GM18951 (cell line): ENCODE measurements around the gene TESMIN.

Source experiments
- POLR2A ChIP-seq: IDR thresholded peaks from 4 replicates; pipeline ENCODE4 v1.6.1; 2011; ENCODE audit warnings: mild to moderate bottlenecking; ENCODE audit not compliant: insufficient read length, insufficient read depth; ENCODE audit errors: extremely low read depth
- in situ Hi-C: fragments of 300-500 bp; cut with MboI; formaldehyde crosslinking; loops from one replicate; pipeline ENCODE4 v1.12.0; 2022; ENCODE audit warnings: low sequenced_read_pairs, mixed read lengths, inconsistent platforms; ENCODE audit not compliant: unreplicated experiment

The TESMIN gene

DNA sequence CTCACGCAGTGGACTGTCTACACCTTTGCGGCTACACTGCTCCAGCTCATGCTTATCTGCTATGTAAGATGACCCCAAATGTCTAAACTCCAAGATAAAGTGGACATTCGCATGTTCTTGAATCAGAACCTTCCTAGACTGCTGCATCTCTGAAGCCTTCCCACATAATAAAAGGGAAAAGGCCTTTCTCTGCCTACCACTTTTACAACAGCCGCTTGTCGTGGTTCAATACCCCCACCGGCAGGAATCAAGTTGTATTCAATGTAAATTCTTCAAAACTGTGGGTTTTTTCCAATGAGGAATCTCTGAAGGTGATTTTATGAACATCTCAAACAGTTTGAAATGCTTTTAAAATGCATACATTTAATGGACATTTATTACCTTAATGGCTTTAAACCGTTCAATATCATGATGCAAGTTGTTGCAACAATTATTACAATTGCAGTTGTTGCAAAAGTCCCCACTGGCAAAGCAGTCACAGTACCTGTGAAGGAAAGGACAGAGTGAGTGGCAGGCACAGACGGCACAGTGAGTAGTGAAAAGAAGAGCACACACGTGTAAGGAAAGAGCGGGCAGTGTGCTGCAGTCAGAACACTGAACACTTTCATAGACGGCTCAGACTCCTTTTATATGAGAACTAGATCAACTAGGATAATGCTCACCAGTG is 35.7 kb downstream of the TESMIN start:
- in situ Hi-C loops = no loop called here
- TF ChIP-seq POLR2A = no peak

DNA sequence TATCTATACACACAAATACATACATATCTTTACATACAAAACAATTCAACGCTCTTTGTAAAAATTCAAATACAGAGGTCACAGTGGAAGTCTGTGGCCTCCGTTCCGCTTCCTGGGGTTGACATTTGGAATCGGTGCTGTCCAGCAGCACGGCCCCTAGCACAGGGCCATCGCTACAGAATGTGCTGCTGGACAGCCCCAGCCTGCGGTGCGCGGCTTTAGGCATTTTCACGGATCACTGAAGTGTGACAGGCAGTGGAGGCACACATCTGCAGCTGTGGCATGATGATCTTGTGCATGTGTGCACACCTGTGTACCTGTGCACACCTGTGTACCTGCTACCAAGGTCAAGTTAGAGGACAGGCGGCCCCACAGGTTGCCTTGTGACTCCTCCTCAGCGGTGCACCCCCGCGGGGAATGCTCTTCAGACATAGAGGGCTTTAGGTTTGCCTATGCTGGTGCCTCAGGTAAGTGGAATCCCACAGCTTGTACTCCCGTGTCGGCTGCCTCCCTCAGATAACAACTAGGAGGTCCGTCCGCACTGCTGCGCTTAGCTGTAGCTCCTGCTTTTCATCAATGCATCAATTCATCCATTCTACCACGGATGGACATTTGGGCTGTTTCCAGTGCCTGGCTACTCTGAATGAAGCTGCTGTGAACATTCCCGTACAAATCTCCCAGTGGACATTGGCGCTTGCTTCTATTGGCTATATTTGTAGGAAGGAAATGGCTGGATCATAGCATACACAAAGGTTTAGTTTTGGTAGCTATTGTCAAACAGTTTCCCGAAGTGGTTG is 37.1 kb downstream of the TESMIN start:
- TF ChIP-seq POLR2A = no peak
- in situ Hi-C loops = no loop called here

DNA sequence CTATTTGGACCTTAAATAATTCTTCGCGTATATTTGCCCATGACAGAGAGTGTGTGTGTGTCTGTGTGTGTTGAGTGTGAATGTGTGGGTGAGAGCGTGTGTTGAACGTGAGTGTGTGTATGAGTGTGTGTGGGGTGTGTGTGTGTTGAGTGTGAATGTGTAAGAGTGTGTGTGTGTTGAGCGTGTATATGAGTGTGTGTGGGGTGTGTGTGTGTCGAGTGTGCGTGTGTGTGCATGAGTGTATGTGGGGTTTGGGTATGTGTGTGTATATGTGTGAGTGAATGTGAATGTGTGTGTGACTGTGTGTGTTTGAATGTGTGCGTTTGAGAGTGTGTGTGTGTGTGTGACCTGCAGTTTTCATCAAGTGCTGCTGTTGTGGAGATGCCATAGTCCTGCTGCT is 40.2 kb downstream of the TESMIN start:
- in situ Hi-C loops = no loop called here
- no peak for TF ChIP-seq POLR2A

DNA sequence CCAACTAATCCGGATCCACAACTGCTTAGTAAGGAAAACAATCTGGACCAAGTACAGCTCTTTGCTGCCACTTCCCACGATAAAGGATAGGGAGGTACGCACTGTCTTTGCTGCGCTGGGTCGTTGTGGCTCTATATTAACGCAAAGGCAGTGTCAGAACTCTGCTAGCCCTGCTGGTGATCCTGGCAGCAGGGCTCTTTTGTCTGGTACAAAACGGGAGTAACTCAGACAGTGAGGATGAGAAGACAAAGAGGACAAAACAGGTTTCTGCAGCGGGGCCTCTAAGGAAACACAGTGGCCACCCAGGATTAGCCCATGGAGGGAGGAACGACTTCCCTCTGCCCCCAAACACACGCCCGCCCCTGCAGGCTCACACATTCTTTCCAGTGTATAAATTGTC is 40.9 kb downstream of the TESMIN start:
- TF ChIP-seq POLR2A = no peak
- in situ Hi-C loops = no loop called here

DNA sequence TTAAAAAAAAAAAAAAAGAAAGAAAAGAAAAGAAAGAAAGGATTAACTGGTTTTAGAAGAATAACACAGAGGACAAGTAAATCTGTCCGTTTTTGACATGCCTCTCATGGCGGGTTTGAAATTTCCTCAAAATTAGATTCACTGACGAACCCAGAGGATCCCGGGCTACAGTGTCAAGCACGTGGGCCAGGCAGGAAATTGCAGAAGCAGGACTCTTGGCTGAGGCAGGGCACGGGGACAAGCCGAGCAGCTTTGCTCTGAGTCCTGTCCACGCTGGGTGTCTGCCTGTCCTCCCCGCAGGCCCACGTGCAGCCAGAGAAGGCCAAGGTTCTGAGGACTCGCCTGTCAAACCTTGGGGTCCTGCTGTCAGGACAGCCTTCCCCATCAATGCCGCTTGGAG is 42.3 kb downstream of the TESMIN start:
- in situ Hi-C loops = no loop called here
- no peak for TF ChIP-seq POLR2A

DNA sequence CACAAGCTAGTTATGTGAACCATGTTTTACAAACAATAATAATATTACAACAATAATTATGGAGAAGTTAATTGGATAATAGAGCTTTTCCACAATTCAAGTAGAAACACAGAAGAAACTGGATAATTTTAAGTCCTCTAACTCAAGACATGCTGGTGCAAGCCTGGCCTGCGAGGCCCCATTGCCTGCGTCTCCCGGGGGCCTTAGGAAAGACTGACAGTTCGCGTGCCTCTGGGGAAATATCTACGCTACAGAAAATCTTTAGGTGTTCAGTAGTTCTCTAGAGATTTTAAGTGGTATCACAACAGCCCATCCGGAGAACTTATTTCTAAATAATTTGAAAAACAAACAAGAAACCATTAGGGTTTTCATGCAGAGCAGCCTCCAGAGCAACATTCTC is 43.8 kb downstream of the TESMIN start:
- in situ Hi-C loops = no loop called here
- no peak for TF ChIP-seq POLR2A

DNA sequence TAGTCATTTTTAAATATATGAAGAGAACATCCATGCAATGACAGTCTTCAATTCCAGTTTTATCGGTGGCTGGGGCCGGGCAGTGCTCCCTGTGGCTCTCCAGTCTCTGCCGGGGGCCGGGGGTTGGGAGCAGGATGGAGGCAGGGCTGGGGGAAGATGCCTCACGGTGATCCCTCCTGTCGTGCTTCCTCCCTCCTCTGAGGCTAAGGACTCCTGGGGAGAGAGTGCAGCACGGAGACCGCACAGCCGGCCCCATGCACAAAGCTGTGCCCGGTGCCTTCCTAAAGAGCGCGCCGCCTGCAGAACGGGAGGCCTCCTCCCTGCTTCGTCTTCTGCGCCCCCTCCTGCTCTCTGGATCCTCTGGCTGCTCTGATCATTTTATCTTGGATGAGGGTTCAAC is 46.4 kb downstream of the TESMIN start:
- TF ChIP-seq POLR2A = no peak
- in situ Hi-C loops = no loop called here

DNA sequence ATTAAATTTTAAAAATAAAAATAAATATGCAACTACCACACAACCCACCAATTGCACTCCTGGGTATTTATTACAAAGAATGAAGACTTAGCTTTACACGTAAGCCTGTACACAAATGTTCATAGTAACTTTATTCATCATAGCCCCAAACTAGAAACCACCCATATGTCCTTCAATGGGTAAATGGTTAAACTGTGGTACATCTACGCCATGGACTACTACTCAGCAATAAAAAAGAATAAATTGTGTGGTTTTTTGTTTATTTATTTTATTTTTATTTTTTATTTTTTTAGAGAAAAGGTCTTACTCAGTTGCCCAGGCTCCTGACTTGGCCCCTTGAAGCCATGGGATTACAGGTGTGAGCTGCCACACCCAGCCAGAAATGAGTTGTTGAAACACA is 52.3 kb downstream of the TESMIN start:
- in situ Hi-C loops = no loop called here
- TF ChIP-seq POLR2A = no peak

DNA sequence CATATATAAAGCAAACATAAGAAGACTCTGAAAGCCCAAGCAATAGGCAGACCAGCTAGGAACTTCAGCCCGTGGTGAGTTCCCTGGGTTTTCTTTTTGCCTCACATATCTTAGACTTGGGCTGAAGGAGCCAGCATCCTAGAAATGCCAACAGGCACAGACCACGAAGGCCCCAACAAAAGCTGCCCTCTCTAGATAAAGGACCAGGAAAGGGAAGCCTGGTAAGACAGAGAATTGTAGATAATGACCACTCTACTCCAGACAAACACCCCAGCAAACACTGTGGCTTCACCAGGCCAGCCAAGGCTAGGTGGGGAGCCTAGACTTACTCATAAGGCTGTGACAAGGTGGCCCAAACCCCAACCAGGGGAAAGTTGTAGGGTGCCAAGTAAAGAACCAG is 55.8 kb downstream of the TESMIN start:
- in situ Hi-C loops = no loop called here
- TF ChIP-seq POLR2A = no peak

DNA sequence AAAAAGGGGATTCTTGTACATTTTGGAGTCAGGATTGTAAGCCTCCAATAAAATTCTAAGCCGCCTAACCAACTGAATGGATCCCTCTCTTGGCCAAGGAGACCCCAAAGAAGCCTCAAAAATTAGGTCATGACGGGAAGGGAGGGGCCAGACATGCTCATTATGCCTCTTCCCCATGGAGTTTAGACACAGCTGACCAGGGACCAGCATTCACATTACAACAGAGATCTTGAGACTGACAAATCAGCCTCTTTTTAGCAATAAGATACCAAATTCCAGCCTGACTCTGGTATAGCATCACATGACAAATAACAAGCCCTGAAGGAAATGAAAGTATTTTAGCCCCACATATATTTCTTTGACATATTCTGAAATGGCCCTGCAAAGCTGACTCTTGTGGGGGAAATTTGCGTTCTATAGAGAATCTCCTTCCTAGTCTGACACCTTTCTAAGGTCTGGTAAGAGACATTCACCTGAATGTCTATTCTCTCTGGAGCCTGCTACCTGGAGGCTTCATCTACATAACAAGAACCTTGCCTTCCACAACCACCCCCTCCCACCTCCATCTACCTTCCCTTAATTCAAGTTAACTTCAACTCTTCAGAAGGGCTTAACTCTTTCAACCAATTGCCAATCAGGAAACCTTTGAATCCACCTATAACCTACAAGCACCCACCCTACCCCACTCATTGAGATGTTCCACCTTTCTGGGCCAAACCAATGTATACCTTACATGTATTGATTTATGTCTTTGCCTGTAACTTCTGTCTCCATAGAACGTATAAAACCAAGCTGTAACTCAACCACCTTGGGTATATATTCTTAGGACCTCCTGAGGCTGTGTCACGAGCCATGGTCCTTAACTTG is 56.7 kb downstream of the TESMIN start:
- in situ Hi-C loops = no loop called here
- TF ChIP-seq POLR2A = no peak

DNA sequence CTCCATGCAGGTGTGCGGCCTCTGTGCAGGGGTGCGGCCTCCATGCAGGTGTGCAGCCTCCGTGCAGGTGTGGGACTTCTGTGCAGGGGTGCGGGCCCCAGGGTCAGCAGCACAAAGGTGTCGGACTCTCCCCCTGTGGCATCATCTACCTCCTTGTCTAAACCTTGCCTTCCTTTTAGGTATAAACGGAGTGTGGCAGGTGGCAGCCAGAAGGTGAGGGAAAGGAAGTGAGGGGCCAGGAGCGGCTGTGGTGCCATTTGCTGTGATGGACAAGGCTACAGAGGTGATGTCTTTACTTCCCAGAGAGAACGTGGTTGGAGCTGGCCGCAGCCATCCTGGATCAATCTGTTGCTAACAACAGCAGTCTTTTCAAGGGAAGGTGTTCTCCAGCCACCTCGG is 57.8 kb downstream of the TESMIN start:
- in situ Hi-C loops = no loop called here
- TF ChIP-seq POLR2A = no peak

DNA sequence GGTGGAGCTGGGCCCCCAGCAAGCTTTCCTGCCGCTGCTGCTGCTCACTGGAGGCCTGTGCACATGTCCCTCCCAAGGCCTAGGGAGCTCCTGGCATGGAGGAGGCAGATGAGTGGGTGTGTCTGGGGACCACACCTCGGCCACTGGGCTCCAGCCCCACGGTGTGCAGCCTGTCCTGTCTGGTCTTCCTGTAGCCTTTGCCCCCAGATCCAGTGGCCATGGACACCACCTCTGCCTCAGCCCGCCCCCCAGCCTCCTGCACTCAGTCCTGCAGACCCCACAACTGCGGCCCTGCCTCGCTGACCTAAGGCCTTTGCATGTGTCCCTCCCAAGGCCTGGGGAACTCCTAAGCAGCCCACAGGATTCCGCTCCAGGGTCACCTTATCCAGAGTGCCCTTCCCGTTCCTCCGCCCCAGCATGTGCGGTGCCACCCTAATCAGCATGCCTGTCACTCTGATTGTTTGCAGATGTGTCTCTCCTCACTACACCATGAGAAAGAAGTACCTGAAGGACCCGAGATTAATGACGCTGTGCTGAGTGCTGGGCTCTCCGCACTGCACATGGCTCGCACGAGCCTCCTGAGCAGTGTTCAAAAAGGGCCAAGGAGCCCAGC is 58.3 kb downstream of the TESMIN start:
- in situ Hi-C loops = no loop called here
- TF ChIP-seq POLR2A = no peak

DNA sequence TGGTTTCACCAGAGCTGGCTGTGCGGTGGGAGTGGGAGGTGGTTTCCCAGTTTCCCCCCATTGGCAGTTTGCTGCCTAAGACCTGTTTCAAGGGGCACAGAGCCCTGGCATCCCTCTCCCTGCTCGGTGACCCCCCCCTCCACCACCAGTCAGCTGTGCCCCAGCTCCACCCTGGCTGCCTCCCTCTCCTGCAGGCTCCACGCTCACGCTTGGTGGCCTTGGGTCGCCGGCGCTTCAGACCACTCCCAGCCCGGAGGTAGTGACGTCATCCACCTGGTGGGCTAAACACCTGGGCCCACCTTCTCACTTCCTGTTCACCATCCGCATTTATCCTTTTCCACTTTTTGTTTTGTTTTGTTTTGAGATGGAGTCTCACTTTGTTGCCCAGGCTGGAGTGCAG is 59.2 kb downstream of the TESMIN start:
- TF ChIP-seq POLR2A = no peak
- in situ Hi-C loops = no loop called here
